B cell (primary cell): Measurements from ENCODE around the gene SPN.

Experiments used
- EZH2 ChIP-seq: IDR thresholded peaks from 2 replicates; pipeline ENCODE4 v1.6.1; 2012; ENCODE audit warnings: borderline replicate concordance, low read depth, mild to moderate bottlenecking, moderate library complexity, low read length; ENCODE audit not compliant: insufficient read depth, poor library complexity, severe bottlenecking
- TF ChIP-seq, protein P1 (sequence below): fragments of 200-600 bp; IDR thresholded peaks from one replicate; pipeline ENCODE4 v1.8.0; 2022; ENCODE audit warnings: antibody characterized with exemption, mild to moderate bottlenecking

GRCh38 chr16:29668267-29668666 lies 5.2 kb downstream of the SPN start:
- TF ChIP-seq EZH2 = no peak
- TF ChIP-seq, protein P1, sequence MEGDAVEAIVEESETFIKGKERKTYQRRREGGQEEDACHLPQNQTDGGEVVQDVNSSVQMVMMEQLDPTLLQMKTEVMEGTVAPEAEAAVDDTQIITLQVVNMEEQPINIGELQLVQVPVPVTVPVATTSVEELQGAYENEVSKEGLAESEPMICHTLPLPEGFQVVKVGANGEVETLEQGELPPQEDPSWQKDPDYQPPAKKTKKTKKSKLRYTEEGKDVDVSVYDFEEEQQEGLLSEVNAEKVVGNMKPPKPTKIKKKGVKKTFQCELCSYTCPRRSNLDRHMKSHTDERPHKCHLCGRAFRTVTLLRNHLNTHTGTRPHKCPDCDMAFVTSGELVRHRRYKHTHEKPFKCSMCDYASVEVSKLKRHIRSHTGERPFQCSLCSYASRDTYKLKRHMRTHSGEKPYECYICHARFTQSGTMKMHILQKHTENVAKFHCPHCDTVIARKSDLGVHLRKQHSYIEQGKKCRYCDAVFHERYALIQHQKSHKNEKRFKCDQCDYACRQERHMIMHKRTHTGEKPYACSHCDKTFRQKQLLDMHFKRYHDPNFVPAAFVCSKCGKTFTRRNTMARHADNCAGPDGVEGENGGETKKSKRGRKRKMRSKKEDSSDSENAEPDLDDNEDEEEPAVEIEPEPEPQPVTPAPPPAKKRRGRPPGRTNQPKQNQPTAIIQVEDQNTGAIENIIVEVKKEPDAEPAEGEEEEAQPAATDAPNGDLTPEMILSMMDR = no peak
